HG02981 (cell line): Measurements from ENCODE around the gene PREB.

Source experiments
- ATAC-seq: cut with Tn5 transposase; IDR thresholded peaks from one replicate; pipeline ENCODE4 v1.9.1; 2021; ENCODE audit warnings: mild to moderate bottlenecking, moderate library complexity; ENCODE audit not compliant: unreplicated experiment

The PREB gene

GRCh38 chr2:27083410-27084296 lies 50.8 kb downstream of the PREB start:
- ATAC-seq: no peak

GRCh38 chr2:27082773-27083409 lies 51.5 kb downstream of the PREB start:
- no peak for ATAC-seq

- no peak for ATAC-seq
Observed at GRCh38 chr2:27081984-27082772, 52.3 kb downstream of the PREB start.
